GM12875 (cell line): ENCODE data around the gene KPTN.

Experiments used
- H3K4me3 ChIP-seq: one replicate; pipeline ENCODE4 v1.5.1; 2011; ENCODE audit warnings: low read depth, low read length, control low read depth
- TF ChIP-seq, protein P1 (sequence below): IDR thresholded peaks from 2 replicates; pipeline ENCODE4 v1.5.1; 2011; ENCODE audit warnings: low read depth, mild to moderate bottlenecking, control low read depth, inconsistent platforms, low read length, moderate library complexity, borderline replicate concordance; ENCODE audit not compliant: insufficient read depth

The KPTN gene

DNA sequence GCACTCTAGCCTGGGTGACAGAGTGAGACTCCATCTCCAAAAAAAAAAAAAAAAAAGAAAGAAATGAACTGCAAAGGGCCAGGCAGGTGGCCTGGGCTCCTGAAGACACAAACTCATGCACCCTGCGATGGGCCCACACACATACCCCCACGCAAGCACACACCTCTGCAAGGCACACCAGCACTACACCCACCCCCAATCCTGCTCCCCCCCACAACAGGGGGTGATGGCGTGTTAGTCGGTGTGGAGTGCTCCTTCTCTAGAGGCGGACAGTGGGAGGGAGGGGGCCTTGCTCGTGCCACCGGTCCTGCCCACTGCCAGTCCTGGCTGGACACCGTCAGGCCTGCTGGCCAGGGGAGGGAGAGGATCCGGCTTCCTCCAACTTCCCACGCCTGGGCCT is 10.7 kb downstream of the KPTN start:
- no peak overlapping the region for H3K4me3 ChIP-seq
- TF ChIP-seq, protein P1, sequence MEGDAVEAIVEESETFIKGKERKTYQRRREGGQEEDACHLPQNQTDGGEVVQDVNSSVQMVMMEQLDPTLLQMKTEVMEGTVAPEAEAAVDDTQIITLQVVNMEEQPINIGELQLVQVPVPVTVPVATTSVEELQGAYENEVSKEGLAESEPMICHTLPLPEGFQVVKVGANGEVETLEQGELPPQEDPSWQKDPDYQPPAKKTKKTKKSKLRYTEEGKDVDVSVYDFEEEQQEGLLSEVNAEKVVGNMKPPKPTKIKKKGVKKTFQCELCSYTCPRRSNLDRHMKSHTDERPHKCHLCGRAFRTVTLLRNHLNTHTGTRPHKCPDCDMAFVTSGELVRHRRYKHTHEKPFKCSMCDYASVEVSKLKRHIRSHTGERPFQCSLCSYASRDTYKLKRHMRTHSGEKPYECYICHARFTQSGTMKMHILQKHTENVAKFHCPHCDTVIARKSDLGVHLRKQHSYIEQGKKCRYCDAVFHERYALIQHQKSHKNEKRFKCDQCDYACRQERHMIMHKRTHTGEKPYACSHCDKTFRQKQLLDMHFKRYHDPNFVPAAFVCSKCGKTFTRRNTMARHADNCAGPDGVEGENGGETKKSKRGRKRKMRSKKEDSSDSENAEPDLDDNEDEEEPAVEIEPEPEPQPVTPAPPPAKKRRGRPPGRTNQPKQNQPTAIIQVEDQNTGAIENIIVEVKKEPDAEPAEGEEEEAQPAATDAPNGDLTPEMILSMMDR = no peak

GRCh38 chr19:47471733-47472457 is 12.1 kb downstream of the KPTN start, which contains the start of gene SLC8A2:
Gene SLC8A2 (minus strand): TSS chr19:47471893. CDS start chr19:47466403, 5,490 bp downstream.
- TF ChIP-seq, protein P1 = no peak
- no peak within 1 kb of the TSS for H3K4me3 ChIP-seq

- H3K4me3 ChIP-seq = no peak overlapping the region
- TF ChIP-seq, protein P1 = no peak
These were observed 12.7 kb downstream of the KPTN start for GRCh38 chr19:47471381-47471732.

- no peak overlapping the region for H3K4me3 ChIP-seq
- TF ChIP-seq, protein P1 = no peak
These were observed 13.4 kb downstream of the KPTN start for GRCh38 chr19:47470447-47471195.

GRCh38 chr19:47469719-47470118 is 14.3 kb downstream of the KPTN start:
- TF ChIP-seq, protein P1 = no peak
- no peak overlapping the region for H3K4me3 ChIP-seq

DNA sequence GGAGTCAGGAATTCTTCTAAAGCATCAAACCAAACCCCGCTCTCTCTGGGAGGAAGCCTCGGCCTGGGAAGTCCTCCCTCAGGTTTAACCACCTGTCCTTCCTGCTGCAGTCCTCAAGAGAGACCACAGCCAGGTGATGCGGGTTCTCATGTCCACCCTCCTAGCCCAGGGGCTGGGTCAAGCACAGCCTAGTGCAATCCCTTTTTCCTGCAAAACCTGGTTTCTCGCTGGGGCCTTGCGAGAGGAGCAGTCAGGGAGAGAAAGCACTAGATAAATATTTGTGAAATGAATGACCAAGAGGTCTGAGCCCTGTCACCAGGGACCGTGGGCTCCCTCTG is 14.7 kb downstream of the KPTN start:
- H3K4me3 ChIP-seq = no peak overlapping the region
- TF ChIP-seq, protein P1 = no peak

GRCh38 chr19:47467914-47468313 is 16.1 kb downstream of the KPTN start:
- TF ChIP-seq, protein P1 = no peak
- no peak overlapping the region for H3K4me3 ChIP-seq
